SKM-1 (cell line): Measurements from ENCODE around the gene DNAJC5G.
"Not testable (repeated sequence)": the region's sequence is repeated elsewhere in the genome, so short reads cannot be mapped to it uniquely, and the experiment has no call there.

Source experiments
- DNase-seq: peaks from one replicate; lab custom pipeline; 2025; ENCODE audit not compliant: unreplicated experiment; lab: John Stamatoyannopoulos, UW

DNAJC5G gene

DNA sequence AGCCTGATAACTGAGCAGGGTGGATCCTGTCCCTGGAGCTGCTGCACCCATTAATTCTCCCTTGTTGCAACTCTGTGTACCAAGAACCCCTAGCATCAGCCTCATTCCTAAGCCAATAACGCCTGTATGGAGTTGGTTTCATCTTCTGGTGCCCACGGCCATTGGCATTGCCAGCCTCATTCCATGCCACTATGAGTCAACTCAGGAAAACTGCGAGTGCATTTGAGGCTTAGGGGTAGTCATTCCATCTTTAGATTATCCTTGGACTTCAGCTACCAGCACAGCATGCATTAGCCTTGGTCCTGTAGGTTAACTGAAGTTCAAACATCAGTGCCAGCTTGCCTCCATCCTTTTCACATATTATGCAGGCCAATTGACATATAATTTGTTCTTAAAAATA, 5.6 kb downstream of the DNAJC5G start:
- no peak for DNase-seq

DNA sequence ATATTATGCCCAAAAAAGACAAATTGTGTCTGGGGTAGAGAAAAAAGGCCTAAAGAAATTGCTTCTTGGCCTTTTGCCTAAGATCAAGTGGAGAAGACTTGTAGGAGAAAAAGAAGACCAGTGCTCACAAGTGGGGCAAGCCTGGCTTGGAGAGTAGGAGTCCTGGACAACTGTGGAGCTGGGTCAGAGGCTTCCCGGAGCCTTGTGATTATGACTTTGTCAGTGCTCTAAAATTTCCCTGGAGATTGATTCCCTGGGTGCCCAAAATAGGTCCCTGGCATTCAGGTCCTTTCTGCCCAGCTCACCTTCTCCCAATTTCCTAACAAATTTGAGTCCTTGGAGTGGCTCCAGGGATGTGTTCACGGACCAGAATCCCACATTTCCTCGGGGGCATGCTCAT, 6.2 kb downstream of the DNAJC5G start:
- no peak for DNase-seq

DNA sequence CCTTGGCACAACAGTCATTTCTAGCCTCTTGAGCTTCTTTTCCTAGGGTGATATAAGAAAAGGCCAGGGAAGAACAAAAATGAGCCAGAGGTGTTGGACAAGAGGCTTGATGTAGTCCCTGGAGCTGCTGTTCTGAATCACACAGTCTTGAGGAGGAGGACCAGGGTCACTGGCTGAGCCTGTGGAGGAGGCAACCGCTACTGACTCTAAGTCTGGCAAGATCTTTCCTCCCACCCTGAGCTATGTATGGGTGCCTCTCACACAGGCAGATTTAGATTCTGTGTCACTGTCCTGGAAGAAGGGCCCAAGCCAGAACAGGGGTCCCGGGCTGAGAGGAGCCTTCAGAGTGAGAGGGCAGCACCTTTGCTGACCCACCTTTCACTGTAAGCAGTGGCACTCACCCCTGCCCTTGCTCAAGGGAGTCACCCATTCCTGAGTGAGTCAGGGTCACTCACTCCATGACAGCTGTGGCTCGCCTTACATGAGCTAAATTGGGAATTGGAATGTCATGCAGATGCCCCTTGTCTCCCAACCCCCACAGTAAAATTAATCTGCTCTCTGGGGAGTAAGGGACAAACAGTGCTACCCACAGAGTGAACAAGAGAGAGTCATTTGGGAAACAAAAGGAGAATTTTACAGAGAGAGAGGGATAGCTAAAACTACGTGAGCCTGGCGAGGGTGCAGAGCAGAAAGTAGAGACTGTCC, 6.8 kb downstream of the DNAJC5G start, which contains the start of gene TRIM54:
Gene TRIM54 (plus strand): TSS at position 575 of the 705 bp plus-strand sequence. CDS start 303 bp downstream, outside the sequence.
- no peak for DNase-seq

DNA sequence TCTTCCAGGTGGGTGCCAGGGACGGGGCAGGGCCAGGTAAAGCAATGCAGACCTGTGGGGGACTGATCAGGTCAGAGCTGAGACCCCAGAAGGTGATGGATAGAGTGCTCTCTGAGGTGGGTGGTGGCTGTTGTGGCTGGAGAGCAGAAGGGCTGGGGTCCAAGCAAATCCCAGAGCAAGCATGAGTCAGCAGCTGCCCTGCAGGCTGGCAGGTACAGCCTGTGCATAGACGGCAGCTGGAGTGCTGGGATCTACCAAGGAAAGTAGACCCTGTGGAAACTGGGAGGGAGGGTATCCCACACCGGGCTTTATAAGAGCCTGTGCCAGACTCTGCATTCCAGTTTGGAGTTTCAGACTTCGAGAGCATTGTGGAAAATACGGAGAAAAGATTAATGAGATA, 7.7 kb downstream of the DNAJC5G start:
- DNase-seq = no peak

DNA sequence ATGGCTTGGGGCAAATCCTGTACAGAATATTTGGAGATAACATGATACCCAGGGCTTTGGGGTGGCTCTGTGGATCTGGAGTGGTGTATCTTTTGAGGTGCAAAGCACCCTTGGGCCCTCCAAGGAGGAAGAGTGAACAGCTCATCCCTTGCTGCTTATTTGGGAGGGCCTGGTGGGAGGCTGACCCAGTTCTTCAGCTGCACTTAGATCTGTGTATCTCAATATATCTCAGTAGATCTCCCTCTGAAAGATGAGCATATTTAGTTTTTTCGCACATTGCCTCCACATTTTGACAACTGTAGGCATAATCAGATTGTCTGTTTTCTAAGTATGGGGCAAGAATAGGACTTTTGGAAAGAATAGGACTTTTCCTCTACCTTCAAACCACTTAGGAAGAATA, 9.8 kb downstream of the DNAJC5G start:
- no peak for DNase-seq

DNA sequence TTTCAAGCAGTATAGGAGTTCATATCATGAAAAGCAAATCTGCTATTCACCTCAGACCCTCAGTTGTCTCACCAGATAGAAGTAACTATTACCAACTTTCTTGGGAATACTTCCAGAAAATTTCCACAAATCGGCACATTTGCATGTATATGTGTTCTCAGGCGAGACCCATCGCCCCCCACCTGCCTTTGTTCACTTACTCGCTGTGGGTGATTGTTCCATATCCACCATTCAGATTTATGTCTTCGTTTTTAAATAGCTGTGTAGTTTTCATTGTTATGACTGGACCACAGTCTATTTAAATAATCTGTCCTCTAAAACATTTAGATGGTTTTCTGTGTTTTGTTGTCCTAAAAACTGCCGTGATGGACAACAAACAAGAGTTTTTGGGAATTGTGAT, 10.2 kb downstream of the DNAJC5G start:
- no peak for DNase-seq

DNA sequence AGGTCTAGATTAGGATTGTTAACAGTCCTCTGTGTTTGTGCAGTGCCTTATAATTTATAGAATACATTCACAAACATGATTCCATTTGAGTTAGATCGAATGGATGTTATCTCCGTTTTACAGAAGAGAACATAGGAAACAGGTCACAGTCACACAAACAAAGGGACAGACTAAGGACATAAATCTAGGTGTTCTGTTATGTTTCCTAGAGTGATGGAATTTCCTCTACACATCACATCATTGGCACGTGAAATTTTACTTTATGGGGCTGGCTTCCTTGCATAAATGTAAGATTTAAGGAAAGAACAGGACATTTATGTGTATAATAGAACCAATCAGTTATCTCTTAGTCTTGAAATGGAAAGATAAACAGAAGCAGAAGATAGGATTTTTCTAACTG, 13.4 kb downstream of the DNAJC5G start:
- DNase-seq = no peak

DNA sequence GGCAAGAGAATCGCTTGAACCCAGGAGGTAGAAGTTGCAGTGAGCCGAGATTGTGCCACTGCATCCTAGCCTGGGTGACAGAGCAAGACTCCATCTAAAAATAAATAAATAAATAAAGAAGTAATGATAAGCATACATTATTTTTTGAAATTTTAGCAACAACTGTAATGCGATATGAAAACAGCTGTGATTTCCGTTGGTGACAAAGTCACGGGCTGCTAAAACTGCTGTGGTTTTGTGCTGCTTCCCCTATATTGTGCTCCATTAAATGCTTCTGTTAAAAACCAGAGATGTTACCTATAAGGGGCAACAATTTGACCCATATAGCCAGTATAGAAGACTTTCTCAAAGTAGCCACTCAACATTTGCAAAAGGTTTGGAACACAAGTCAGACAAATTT, 15.3 kb downstream of the DNAJC5G start:
- no peak for DNase-seq

DNA sequence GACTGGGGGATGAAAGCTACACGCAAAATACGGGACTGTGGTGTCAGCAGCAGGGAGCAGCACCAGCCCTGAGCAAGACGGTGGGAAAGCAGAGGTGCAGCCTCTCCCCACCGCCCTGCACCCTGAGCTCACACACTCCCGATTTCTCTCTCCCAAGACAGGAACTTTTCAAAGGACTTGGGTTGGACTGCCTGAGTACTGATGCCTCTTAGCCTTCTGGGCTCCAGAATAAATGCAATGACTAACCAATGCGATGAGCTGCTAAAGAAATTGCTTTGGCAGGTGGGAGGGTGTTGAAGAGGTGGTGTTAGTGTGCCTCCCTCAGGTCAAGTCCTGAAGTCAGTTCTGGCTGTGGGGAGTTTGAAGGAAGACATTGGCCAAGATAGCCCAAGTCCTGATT, 16.6 kb downstream of the DNAJC5G start:
- DNase-seq = no peak

DNA sequence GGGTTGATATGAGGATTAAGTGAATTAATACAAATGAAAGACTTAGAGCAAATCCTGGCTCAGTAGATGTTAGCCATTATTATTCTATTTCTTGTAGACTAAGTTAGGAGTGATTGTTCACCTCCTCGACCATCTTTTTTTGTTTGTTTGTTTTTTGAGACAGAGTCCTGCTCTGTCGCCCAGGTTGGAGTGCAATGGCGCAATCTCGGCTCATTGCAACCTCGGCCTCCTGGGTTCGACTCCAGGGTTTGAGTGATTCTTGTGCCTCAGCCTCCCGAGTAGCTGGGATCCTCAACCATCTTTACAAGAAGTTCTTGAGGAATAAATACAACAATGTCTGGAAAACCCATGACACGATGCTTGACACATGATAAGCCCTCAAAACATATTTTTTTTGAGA, 19.7 kb downstream of the DNAJC5G start:
- DNase-seq = no peak

DNA sequence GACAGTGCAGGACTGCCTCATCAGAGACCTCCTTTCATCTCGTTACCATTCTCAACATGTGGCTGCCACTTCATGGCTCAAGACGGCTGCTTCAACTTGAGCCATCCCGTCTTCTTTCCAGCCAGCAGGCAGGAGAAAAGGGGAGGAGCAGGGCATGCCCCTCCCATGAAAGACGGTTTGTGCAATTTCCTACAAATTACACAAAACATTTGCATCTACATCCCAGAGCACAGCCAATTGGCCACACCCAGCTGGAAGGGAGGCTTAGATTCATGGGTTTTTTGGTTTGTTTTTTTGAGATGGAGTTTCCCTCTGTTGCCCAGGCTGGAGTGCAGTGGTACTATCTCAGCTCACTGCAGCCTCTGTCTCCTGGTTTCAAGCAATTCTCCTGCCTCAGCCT, 21.2 kb downstream of the DNAJC5G start:
- DNase-seq = no peak

DNA sequence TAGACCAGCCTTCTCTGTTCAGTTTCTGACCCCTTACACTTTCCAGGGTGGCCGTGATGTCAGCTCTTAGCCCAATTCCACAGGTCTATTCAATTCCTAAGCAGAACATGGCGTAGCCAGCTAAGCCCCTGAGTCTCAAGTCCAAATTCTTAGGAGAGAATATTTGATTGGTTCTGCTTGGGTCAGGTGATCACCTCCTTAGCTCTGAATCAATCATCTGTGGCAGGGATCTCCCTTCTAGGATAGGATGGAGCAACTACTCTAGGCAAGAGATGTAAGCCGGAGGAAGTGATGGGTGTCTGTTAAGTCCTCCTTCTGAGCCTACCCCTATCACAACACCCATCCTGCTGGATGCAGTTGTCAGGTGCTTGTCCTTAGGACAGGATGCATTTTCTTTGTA, 22.0 kb downstream of the DNAJC5G start:
- DNase-seq = no peak

DNA sequence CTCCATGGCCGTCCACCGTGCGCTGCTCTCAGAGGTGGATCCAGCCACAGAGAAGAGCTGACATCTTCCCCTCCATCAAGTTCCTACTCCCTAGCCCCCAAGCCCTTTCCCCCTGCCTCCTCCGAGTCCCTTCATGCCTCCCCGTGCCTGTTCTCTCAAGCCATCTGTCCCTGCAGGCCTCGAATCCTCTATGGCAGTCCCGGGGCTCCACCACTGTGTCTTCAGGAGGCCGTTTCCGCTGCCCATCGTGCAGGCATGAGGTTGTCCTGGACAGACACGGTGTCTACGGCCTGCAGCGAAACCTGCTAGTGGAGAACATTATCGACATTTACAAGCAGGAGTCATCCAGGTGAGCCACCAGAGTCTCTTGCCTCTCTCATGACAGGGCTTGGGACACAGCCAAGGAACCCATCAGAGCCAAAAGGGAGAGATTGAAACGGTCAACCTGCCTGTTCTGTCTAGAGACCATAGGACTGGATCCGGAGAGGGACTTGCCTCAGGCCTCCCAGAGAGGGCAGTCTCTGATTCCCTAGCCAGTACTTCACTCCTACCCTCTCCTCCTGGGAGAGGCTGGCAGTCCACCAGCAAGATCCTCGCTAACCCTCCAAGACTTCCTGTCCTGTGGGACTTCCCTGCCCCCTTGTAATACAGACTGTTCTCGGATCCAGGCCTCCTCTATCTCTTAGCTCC, 23.3 kb downstream of the DNAJC5G start:
- no peak for DNase-seq

DNA sequence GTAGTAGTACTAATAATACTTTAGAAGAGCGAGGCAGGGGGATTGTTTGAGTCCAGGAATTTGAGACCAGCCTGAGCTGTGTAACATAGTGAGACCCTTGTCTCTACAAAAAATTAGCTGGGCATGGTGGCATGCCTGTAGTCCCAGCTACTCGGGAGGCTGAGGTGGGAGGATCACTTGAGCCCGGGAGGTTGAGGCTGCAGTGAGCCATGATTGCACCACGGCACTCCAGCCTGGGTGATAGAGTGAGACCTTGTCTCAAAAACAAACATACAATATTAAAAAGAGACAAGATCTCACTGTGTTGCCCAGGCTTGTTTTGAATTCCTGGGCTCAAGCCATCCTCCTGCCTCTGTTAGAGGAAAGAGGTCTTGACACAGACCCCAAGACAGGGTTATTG, 25.4 kb downstream of the DNAJC5G start:
- DNase-seq = not testable (repeated sequence)

DNA sequence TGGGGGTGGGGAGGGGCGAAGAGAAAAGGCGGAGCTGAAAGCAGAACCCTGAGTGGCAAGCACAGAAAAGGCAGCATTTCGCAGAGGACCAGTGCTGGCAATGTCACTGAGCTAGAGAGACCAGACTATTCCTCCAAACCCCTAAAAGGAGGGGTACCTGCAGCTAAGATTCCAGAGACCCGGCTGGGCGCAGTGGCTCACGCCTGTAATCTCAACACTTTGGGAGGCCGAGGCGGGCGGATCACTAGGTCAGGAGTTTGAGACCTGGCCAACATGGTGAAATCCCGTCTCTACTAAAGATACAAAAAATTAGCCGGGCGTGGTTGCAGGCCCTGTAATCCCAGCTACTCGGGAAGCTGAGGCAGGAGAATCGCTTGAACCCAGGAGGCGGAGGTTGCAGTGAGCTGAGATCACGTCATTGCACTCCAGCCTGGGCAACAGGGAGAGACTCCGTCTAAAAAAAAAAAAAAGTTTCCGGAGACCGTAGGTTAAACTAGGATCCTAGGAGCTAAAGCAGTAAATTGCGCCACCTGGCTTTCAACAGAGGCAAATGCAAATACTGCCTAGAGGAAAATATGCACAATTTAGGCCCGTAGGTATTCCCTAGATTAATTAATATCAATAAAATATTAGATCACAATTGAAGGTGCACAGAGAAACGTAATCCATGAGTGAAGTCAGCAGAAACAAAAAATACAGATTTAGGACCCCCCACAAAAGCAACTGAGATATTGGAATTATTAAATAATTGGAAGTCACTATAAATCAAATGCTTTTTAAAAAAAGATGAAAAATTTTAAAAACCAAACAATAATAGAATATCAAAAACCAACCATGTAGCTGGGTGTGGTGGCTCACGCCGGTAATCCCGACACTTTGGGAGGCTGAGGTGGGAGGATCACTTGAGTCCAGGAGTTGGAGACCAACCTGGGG, 28.1 kb downstream of the DNAJC5G start:
- DNase-seq = peak; percentile 69

DNA sequence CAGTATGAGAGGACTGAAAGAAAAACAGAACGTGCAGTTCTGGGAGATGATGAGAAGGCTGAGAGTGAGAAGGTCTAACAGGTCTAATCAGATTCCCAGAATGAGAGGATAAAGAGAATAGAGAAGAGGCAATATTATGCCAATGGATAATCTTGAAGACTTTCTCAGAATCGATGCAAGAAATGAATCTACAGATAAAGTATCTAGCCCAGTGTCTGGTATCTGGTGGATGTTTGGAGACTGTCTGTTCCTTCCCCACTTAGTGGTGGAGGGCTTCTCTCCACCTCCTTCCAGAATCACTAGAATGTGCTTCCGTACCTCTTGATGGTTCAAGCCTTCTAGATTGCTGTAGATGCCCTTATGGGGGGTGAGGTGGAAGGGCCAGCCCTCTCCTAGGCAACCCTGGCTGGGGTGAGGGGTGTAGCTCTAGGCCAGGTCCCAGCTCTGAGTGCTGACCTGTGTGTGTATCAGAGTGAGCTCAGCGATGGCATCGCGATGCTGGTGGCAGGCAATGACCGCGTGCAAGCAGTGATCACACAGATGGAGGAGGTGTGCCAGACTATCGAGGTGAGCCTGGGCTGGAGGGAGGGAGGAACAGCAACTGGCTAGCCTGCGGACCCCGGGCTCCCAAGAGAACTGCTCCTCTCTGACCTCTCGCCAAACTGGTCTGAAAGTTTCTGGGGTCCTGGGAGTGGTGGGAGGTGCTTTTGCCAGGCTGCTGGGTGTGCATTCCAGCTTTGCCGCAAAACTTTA, 29.4 kb downstream of the DNAJC5G start:
- DNase-seq = no peak

DNA sequence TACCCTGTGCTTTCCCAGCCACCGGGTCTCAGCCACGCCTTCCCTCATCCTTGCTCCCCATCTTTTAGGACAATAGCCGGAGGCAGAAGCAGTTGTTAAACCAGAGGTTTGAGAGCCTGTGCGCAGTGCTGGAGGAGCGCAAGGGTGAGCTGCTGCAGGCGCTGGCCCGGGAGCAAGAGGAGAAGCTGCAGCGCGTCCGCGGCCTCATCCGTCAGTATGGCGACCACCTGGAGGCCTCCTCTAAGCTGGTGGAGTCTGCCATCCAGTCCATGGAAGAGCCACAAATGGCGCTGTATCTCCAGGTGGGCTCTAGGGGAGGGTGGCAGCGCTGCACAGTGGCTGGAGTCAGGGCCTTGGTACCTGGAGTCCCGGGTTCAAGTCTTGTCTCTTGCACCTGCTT, 30.3 kb downstream of the DNAJC5G start:
- DNase-seq = no peak

DNA sequence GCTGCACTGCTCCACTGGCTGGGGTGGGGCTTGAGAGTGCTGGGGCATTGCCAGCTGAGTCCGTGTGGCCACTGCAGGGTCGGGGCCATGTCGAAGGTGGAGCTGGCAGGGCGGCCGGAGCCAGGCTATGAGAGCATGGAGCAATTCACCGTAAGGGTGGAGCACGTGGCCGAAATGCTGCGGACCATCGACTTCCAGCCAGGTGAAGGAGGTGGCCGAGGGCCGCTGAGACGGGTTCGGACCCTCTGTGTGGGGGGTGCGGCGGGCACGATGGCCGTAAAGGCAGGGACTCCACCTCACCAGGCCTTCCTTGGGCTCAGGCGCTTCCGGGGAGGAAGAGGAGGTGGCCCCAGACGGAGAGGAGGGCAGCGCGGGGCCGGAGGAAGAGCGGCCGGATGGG, 30.9 kb downstream of the DNAJC5G start:
- no peak for DNase-seq

DNA sequence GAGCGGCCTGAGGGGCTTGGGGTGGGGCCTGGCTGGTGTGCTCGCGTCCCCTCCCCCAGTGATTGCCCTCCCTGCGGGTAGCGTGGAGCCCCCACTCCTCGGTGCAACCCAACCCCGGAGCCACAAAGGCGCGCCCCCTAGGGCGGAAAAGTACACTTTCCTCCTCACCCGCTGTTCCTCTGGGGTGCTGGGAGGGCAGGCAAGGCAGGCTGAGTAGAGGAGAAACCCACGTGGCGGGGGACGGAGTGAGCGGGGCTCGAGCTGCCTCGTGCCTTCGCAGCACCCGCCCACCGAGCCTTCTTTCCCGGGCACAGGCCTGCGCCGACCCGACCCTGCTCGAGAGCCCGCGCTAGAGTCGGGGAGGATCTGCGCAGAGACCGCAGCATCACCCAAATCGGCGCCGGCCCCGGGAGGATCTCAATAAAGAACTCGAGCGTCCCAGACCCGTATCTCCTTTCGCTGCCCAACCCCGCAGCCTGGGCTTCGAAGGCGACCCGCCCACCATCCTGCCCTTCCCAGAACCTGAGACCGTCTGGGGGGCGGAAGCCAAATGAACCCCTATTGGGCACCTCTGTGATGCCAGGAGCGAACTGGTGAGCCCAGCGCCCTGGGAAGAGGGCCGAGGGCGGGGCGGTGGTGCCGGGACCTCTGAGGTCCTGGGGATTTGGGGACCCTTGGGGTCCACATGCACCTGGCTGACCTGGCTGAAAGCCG, 31.5 kb downstream of the DNAJC5G start:
- DNase-seq = no peak

DNA sequence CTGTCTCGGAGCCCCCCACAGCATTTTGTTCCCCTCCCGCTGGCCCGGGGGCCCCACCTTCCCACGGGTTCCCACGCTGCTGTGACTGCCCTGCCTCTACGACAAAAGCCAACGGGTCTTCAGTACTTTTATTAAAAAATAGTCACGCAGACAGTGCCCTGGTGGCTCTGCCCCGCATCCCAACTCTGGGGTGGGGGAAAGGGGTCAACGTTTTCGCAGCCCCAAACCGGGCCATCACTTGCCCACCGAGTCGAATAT, 32.0 kb downstream of the DNAJC5G start:
- DNase-seq = no peak
